Measurements from ENCODE around the gene CDKN2B-AS1. TPM values are rescaled to one million over a fixed set of nuclear protein-coding genes. Genes with fewer than 3 reads are reported as not detected.

Gene CDKN2B-AS1
- total RNA-seq, 6 donors from 2014 or later, result 1.3 to 3.0 (median 1.7) TPM; not detected in 1

DNA sequence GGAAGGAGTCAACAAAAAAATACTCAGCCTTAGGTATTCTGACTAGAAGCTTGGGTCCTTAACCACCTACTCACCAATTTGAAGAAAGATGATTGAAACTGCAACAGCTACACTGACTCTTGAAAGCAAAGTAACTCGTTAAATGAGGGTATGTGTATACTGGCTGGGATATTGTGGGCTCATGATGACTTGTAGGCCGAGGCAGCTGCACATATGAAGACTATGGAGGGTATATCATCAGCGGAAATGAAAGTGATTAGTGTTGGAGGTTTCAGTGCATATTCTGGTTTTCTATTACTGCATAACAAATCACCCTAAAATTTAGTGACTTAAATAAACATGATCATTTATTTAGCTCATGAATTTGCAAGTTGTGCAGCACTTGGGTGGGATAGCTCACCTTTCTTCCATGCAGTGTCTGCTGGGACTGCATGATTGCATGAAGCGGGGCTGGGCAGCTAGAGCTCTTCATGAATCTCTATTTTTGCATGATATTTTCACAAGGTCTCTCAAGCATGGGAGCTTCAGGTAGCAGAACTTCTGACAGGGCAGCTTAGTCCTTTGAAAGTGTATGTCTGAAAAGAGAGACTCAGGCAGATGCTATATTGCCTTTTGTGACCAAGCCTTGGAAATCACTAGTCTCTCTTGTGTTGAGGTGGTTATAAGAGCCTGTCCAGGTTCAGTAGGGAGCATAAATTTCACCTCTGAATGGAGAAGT is 110.6 kb downstream of the CDKN2B-AS1 start:
- no peaks in the 10 kb centered on the region for H3K9me3 ChIP-seq

DNA sequence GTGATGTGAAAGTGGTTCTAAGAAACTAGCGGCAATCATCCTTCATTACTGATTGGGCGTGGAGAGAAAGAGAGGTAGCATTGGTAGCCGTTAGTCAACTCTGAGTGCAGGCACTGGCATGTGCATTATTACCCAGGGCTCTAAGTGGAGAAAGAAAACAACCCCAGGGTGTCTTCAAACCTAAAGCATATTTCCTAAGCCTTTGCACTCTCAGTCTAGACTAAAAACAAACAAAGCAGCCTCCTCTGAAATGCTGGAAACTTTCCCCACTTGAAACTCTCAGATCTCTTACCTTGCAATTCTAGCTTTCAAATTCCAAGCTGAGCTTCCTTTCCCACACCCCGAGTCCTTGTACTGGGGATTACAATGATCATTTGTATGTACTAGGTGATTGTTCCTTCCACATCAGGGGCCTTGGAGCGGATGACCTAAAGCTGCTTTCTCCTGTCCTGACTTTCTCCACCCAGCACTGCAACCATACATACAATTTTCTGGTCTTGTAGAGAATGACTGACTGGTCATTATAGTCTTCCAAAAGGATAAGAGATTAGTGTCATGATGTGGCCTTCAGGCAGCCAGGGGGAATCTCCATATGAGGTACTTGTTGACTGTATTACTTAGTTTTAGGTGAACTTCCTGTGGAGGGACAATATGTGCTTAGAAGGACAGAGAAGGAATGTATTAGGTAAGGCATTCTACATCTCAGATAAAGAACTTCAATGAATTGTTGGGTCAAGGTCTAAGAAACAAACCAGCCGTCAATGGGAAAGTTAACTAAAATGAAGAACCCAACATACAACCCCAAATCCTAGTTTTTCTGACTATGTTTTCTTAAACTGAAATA is 112.8 kb downstream of the CDKN2B-AS1 start:
- no peak for DNase-seq
- H3K9me3 ChIP-seq, result no peaks in the 10 kb centered on the region
- peaks cover 0 to 5% (median 1%) of the 10 kb centered on the region in 4 donors for H3K4me1 ChIP-seq
- H3K27me3 ChIP-seq, result no peaks in the 10 kb centered on the region
- H3K36me3 ChIP-seq, result no peaks in the 10 kb centered on the region
- no peak overlapping the region for H3K4me3 ChIP-seq
- WGBS, 2 donors, result 62 to 70% methylated on average over 6 of the region's 6 CpGs
- no peak overlapping the region for H3K27ac ChIP-seq
- TF ChIP-seq, protein P1, sequence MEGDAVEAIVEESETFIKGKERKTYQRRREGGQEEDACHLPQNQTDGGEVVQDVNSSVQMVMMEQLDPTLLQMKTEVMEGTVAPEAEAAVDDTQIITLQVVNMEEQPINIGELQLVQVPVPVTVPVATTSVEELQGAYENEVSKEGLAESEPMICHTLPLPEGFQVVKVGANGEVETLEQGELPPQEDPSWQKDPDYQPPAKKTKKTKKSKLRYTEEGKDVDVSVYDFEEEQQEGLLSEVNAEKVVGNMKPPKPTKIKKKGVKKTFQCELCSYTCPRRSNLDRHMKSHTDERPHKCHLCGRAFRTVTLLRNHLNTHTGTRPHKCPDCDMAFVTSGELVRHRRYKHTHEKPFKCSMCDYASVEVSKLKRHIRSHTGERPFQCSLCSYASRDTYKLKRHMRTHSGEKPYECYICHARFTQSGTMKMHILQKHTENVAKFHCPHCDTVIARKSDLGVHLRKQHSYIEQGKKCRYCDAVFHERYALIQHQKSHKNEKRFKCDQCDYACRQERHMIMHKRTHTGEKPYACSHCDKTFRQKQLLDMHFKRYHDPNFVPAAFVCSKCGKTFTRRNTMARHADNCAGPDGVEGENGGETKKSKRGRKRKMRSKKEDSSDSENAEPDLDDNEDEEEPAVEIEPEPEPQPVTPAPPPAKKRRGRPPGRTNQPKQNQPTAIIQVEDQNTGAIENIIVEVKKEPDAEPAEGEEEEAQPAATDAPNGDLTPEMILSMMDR (IDR thresholded peaks at IDR 0.05), result no peak
- TF ChIP-seq POLR2AphosphoS5 (IDR thresholded peaks at IDR 0.05) (no peak), EP300 (IDR thresholded peaks at IDR 0.05) (no peak), POLR2A (IDR thresholded peaks at IDR 0.05) (no peak)
- ATAC-seq (ENCODE audit: low FRiP score in 2 of 2), result peak in 1 of 2 donors; percentile 76

More for the DNA sequence above, 110.6 kb downstream of the CDKN2B-AS1 start:
- Histone ChIP-seq H3K4me3 (no peak overlapping the region), H3K27ac (no peak overlapping the region), H3K4me1 (peaks cover 0 to 5% (median 1%) of the 10 kb centered on the region in 4 donors), H3K36me3 (no peaks in the 10 kb centered on the region), H3K27me3 (no peaks in the 10 kb centered on the region)
- TF ChIP-seq, protein P1 (IDR thresholded peaks at IDR 0.05), result no peak
- no peak for TF ChIP-seq POLR2AphosphoS5 (IDR thresholded peaks at IDR 0.05)
- TF ChIP-seq POLR2A (IDR thresholded peaks at IDR 0.05), result no peak
- no peak for TF ChIP-seq EP300 (IDR thresholded peaks at IDR 0.05)
- ATAC-seq (ENCODE audit: low FRiP score in 2 of 2), result no peak
- 86 to 88% methylated on average over 4 of the region's 4 CpGs for WGBS, 2 donors
- no peak for DNase-seq

DNA sequence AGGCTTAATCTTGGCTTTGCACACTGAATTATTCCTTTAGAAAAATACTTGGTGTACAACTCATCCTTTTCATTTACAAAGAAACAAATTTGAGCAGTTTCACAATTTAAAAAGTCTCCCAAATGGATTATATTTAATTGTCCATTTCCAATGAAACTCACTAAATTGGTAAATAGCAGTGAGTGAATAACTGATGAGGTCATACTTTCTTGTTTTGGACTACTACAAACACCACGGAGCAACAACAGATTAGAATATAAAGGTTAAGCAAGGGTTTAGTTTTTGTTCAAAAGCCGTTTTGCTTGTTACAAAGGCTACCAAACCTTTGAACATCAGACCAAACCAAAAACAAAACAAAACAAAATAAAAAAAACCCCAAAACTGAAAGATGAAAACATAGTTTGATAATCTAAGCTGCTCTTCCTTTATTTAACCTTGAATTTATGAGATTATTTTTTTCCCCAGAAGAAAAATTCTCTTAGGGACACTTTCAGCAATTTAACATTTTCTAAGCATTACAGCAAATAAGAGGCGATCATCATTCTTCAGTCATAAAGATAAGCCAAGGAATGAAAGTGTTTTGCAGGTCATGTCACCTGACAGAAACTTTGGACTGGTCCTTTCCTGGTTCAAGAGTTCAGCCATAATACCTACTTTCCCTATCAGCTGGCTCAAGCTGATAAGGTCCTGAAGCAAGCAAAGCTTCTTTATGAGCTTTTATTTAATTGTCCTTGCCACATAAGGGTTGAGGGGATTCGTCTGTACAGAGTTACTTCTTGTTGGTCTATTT is 114.2 kb downstream of the CDKN2B-AS1 start:
- no peak overlapping the region for H3K4me3 ChIP-seq
- TF ChIP-seq POLR2A (IDR thresholded peaks at IDR 0.05) (no peak), EP300 (IDR thresholded peaks at IDR 0.05) (no peak), POLR2AphosphoS5 (IDR thresholded peaks at IDR 0.05) (no peak)
- TF ChIP-seq, protein P1 (IDR thresholded peaks at IDR 0.05), result no peak
- H3K4me1 ChIP-seq, result peaks cover 0 to 3% (median 1%) of the 10 kb centered on the region in 4 donors
- no peaks in the 10 kb centered on the region for H3K9me3 ChIP-seq
- ATAC-seq (ENCODE audit: low FRiP score in 2 of 2) (peak in 1 of 2 donors; percentile 38), DNase-seq (no peak)
- H3K27me3 ChIP-seq, result no peaks in the 10 kb centered on the region
- no peak overlapping the region for H3K27ac ChIP-seq
- WGBS, 2 donors, result 62 to 63% methylated on average over 4 of the region's 4 CpGs
- H3K36me3 ChIP-seq, result no peaks in the 10 kb centered on the region

DNA sequence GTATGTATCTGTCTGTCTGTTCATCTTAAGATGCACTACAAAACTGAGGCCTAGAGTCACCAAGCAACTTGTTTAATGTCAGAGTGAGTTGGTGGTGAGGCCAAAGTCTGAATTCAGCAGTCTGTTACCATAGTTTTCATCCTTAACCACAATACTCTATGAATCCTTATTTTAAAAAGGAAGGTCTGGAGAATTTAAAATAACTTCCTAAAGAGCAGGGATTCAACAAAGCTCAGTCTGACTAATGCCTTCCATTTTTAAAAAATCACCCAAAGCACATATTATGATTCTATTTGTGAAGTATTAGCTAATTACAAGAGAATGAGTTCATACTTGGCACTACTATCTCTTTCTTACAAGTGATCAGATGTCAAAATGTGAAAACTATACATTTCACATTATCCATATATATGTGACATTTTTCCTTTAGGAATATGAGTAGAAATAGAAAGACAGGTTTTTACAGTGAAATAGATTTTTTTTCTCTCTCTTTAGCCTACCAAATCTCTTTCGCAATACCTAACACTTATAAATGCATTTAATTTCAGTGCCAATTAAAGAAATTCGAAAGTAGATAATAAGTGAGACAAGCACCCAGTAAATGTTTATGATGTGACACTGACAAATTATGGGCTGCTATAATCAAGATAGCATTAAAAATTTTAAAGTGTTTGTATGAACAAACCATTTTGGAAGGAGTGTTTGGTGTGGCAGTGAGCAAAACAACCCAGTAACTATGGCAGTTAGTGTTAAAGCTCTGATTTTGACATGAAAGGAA is 116.8 kb downstream of the CDKN2B-AS1 start:
- Histone ChIP-seq H3K27me3 (no peaks in the 10 kb centered on the region), H3K4me3 (no peak overlapping the region), H3K9me3 (no peaks in the 10 kb centered on the region), H3K36me3 (no peaks in the 10 kb centered on the region), H3K4me1 (peaks cover 0 to 3% (median 0%) of the 10 kb centered on the region in 4 donors), H3K27ac (no peak overlapping the region)
- 73 to 80% methylated on average over 2 of the region's 2 CpGs for WGBS, 2 donors
- DNase-seq, result no peak
- no peak for ATAC-seq (ENCODE audit: low FRiP score in 2 of 2)
- TF ChIP-seq POLR2A (IDR thresholded peaks at IDR 0.05), result no peak
- TF ChIP-seq, protein P1 (IDR thresholded peaks at IDR 0.05), result no peak
- no peak for TF ChIP-seq POLR2AphosphoS5 (IDR thresholded peaks at IDR 0.05)
- TF ChIP-seq EP300 (IDR thresholded peaks at IDR 0.05), result no peak
